Measurements from ENCODE around the gene SUDS3.

- TF ChIP-seq EP300 (conservative IDR thresholded peaks at IDR 0.05; ENCODE audit: poor library complexity, severe bottlenecking) (no peak), CTCF (IDR thresholded peaks at IDR 0.05; ENCODE audit: poor library complexity, severe bottlenecking) (no peak), SMC3 (conservative IDR thresholded peaks at IDR 0.05; ENCODE audit: poor library complexity) (no peak), MXI1 (conservative IDR thresholded peaks at IDR 0.05; ENCODE audit: poor library complexity, severe bottlenecking) (no peak)
These were observed 51.5 kb downstream of the SUDS3 start for GRCh38 chr12:118427819-118428218.

Data from neural cell (in vitro differentiated cells).